HCT116 (cell line): ENCODE data around the gene MMGT1. TPM values are rescaled to one million over a fixed set of nuclear protein-coding genes. Genes with fewer than 3 reads are reported as not detected.

Experiments
- ATAC-seq: fragments of 200-7000 bp; cut with Tn5 transposase; 2 replicates; pipeline ENCODE4 v1.9.1; 2020; ENCODE audit warnings: mild to moderate bottlenecking, moderate library complexity
- BruUV-seq: library from RNA; stranded (reverse); fragments of 400-500 nt; replicated peaks from 2 replicates; lab custom pipeline; 2021; lab: Mats Ljungman, UMichigan
- CTCF ChIA-PET: fragments of 300-600 bp; sonication (Branson Sonifier 250); formaldehyde crosslinking; loops from one replicate; lab custom pipeline; 2021; ENCODE audit warnings: antibody characterized with exemption; lab: Charles Lee
- POLR2A ChIA-PET: fragments of 300-600, 350-600 bp; sonication (Branson Sonifier 250); formaldehyde crosslinking; loops from one replicate; lab custom pipeline; 2021; ENCODE audit warnings: antibody characterized with exemption; lab: Charles Lee
- RAD21 ChIA-PET, 2 experiments: fragments of 300-600 bp; sonication (Branson Sonifier 250); formaldehyde crosslinking; loops; one replicate each; lab custom pipeline; 2023; ENCODE audit warnings: low total read pairs in 2 of 2; ENCODE audit not compliant: uncharacterized antibody in 2 of 2, unreplicated experiment in 2 of 2, low non-redundant PET in 1 of 2; lab: Charles Lee
- DNase-seq: peaks from one replicate; pipeline ENCODE4 v3.0.0-alpha.2; 2010; ENCODE audit warnings: low read depth, low spot score
- H2AFZ ChIP-seq: fragments of 200-600 bp; shearing (Covaris generic), sonication (generic); 2 replicates; pipeline ENCODE4 v1.6.1; 2017; ENCODE audit warnings: low read depth, mixed run types, mixed read lengths, antibody characterized with exemption, low read length; ENCODE audit not compliant: poor library complexity, severe bottlenecking
- H3K27ac ChIP-seq: 2 replicates; pipeline ENCODE4 v1.5.1; 2012; ENCODE audit warnings: low read depth, low read length
- H3K27me3 ChIP-seq: fragments of 200-600 bp; sonication (generic); 2 replicates; pipeline ENCODE4 v1.6.1; 2016; ENCODE audit warnings: mixed run types, low read length, mixed read lengths; ENCODE audit not compliant: insufficient read depth
- H3K36me3 ChIP-seq, 2 experiments: fragments of 200-500 bp in 1 of 2; fragments of 200-600 bp in 1 of 2; sonication (Bioruptor generic) in 1 of 2; sonication (generic) in 1 of 2; 2 replicates each; pipeline versions ENCODE4 v1.5.1 to v1.6.1; 2014 to 2016; ENCODE audit warnings: low read length in 2 of 2, inconsistent platforms in 1 of 2, mixed read lengths in 1 of 2, mixed run types in 1 of 2; ENCODE audit not compliant: insufficient read depth in 2 of 2, control insufficient read depth in 1 of 2
- H3K4me1 ChIP-seq, 2 experiments: fragments of 200-600 bp in 1 of 2; sonication (generic) in 1 of 2; 2 replicates each; pipeline versions ENCODE4 v1.5.1 to v1.6.1; 2012 to 2017; ENCODE audit warnings: low read length in 2 of 2, inconsistent platforms in 1 of 2, mild to moderate bottlenecking in 1 of 2, mixed read lengths in 1 of 2, mixed run types in 1 of 2, moderate library complexity in 1 of 2; ENCODE audit not compliant: insufficient read depth in 2 of 2, control insufficient read depth in 1 of 2
- H3K4me2 ChIP-seq: fragments of 200-600 bp; sonication (generic); 2 replicates; pipeline ENCODE4 v1.6.1; 2017; ENCODE audit warnings: mixed run types, low read length, mixed read lengths
- H3K4me3 ChIP-seq, 2 experiments: fragments of 200-600 bp in 1 of 2; sonication (generic) in 1 of 2; replicated peaks in 1 of 2; 2 replicates each; pipeline ENCODE4 v1.5.1; 2011 to 2016; ENCODE audit warnings: low read length in 2 of 2, control low read depth in 1 of 2, low read depth in 1 of 2, mild to moderate bottlenecking in 1 of 2, mixed read lengths in 1 of 2, mixed run types in 1 of 2
- H3K79me2 ChIP-seq: fragments of 200-600 bp; sonication (generic); 2 replicates; pipeline ENCODE4 v1.6.1; 2017; ENCODE audit warnings: mild to moderate bottlenecking, mixed run types, low read length, moderate library complexity, mixed read lengths; ENCODE audit not compliant: insufficient read depth
- H3K9ac ChIP-seq: fragments of 200-600 bp; sonication (generic); 2 replicates; pipeline ENCODE4 v1.6.1; 2016; ENCODE audit warnings: low read length, mixed read lengths
- H3K9me2 ChIP-seq: fragments of 200-600 bp; sonication (generic), shearing (Covaris generic); 2 replicates; pipeline ENCODE4 v1.6.1; 2017; ENCODE audit warnings: mixed run types, mild to moderate bottlenecking, moderate library complexity; ENCODE audit not compliant: insufficient read depth
- H3K9me3 ChIP-seq, 2 experiments: fragments of 200-500 bp in 1 of 2; fragments of 200-600 bp in 1 of 2; sonication (Bioruptor generic) in 1 of 2; sonication (generic) in 1 of 2; 2 replicates each; pipeline ENCODE4 v1.6.1; 2014 to 2017; ENCODE audit warnings: low read length in 2 of 2, mixed read lengths in 2 of 2, inconsistent platforms in 1 of 2, low read depth in 1 of 2, mild to moderate bottlenecking in 1 of 2, mixed run types in 1 of 2, moderate library complexity in 1 of 2; ENCODE audit not compliant: control insufficient read depth in 1 of 2, insufficient read depth in 1 of 2
- H4K20me1 ChIP-seq: fragments of 200-600 bp; sonication (generic), shearing (Covaris generic); 2 replicates; pipeline ENCODE4 v1.6.1; 2017; ENCODE audit warnings: mixed run types, mild to moderate bottlenecking, moderate library complexity; ENCODE audit not compliant: insufficient read depth
- CEBPB ChIP-seq: IDR thresholded peaks from 2 replicates; pipeline ENCODE4 v1.6.1; 2012; ENCODE audit warnings: low read depth
- ELF1 ChIP-seq: IDR thresholded peaks from 2 replicates; pipeline ENCODE4 v1.6.1; 2012; ENCODE audit warnings: low read depth, borderline replicate concordance
- EZH2phosphoT487 ChIP-seq: fragments of 200-600 bp; IDR thresholded peaks from 2 replicates; pipeline ENCODE4 v1.6.1; 2018; ENCODE audit warnings: antibody characterized with exemption, borderline replicate concordance
- FOSL1 ChIP-seq: IDR thresholded peaks from 2 replicates; pipeline ENCODE4 v1.6.1; 2012; ENCODE audit warnings: low read depth
- JUND ChIP-seq: IDR thresholded peaks from 2 replicates; pipeline ENCODE4 v1.6.1; 2012
- POLR2A ChIP-seq: IDR thresholded peaks from 2 replicates; pipeline ENCODE4 v1.7.0; 2011; ENCODE audit warnings: borderline replicate concordance; ENCODE audit not compliant: insufficient read depth, insufficient read length; ENCODE audit errors: extremely low read depth
- POLR2AphosphoS5 ChIP-seq: IDR thresholded peaks from 2 replicates; pipeline ENCODE4 v1.6.1; 2011; ENCODE audit warnings: mild to moderate bottlenecking, low read depth, low read length, moderate library complexity
- RAD21 ChIP-seq: IDR thresholded peaks from 2 replicates; pipeline ENCODE4 v1.6.1; 2012; ENCODE audit warnings: low read depth, mild to moderate bottlenecking
- REST ChIP-seq: IDR thresholded peaks from 2 replicates; pipeline ENCODE4 v1.6.1; 2012; ENCODE audit warnings: low read depth
- SIN3A ChIP-seq: IDR thresholded peaks from 2 replicates; pipeline ENCODE4 v1.6.1; 2012; ENCODE audit warnings: low read depth
- SP1 ChIP-seq: IDR thresholded peaks from 2 replicates; pipeline ENCODE4 v1.6.1; 2012; ENCODE audit warnings: low read depth
- TCF7L2 ChIP-seq: IDR thresholded peaks from 2 replicates; pipeline ENCODE4 v1.7.0; 2011; ENCODE audit warnings: borderline replicate concordance, inconsistent platforms; ENCODE audit not compliant: insufficient read depth, insufficient read length; ENCODE audit errors: extremely low read depth
- YY1 ChIP-seq: IDR thresholded peaks from 2 replicates; pipeline ENCODE4 v1.6.1; 2011; ENCODE audit warnings: low read length, low read depth, moderate library complexity, mild to moderate bottlenecking; ENCODE audit not compliant: insufficient replicate concordance; ENCODE audit errors: extremely low read depth
- ZBTB33 ChIP-seq: IDR thresholded peaks from 2 replicates; pipeline ENCODE4 v1.6.1; 2011; ENCODE audit warnings: mild to moderate bottlenecking, low read length, moderate library complexity; ENCODE audit not compliant: insufficient replicate concordance; ENCODE audit errors: extremely low read depth
- ZFX ChIP-seq: fragments of 450-650 bp; IDR thresholded peaks from 2 replicates; pipeline ENCODE4 v1.6.1; 2017
- ZNF274 ChIP-seq: fragments of 200-500 bp; sonication (Bioruptor generic); IDR thresholded peaks from 2 replicates; pipeline ENCODE4 v1.6.1; 2014; ENCODE audit warnings: mild to moderate bottlenecking, low read depth, low read length, inconsistent platforms
- intact Hi-C: fragments of 100-400 bp; cut with micrococcal nuclease; formaldehyde crosslinking; loops from 2 replicates; pipeline ENCODE4 v1.10.0; 2022
- total RNA-seq: library from RNA; stranded (reverse); gene quantifications from one replicate; pipeline ENCODE4 v1.2.1, GENCODE V29; 2021; ENCODE audit not compliant: unreplicated experiment

Gene MMGT1
- total RNA-seq, 1 experiment from 2014 or later = 23.2 TPM

- Histone ChIP-seq H3K9me3 (no peaks in the 10 kb centered on the region), H3K4me3 (no peak overlapping the region), H4K20me1 (no peaks in the 10 kb centered on the region), H3K4me2 (no peak overlapping the region), H3K79me2 (no peaks in the 10 kb centered on the region), H3K4me1 (no peaks in the 10 kb centered on the region), H3K27ac (no peak overlapping the region), H3K27me3 (no peaks in the 10 kb centered on the region), H3K9me2 (no peaks in the 10 kb centered on the region), H2AFZ (no peak overlapping the region), H3K9ac (no peak overlapping the region), H3K36me3 (no peaks in the 10 kb centered on the region)
- intact Hi-C loops = no loop called here
- ATAC-seq = no peak
- ChIA-PET POLR2A (no interaction called here), RAD21 (no interaction called here), CTCF (no interaction called here)
- BruUV-seq = no TSS peak
- DNase-seq = no peak
- TF ChIP-seq TCF7L2 = no peak
- TF ChIP-seq ELF1 = no peak
- no peak for TF ChIP-seq JUND
- no peak for TF ChIP-seq FOSL1
- TF ChIP-seq CEBPB = no peak
- no peak for TF ChIP-seq ZBTB33
- no peak for TF ChIP-seq SIN3A
- TF ChIP-seq RAD21 = no peak
- no peak for TF ChIP-seq POLR2AphosphoS5
- TF ChIP-seq SP1 = no peak
- TF ChIP-seq POLR2A = no peak
These were observed 47.4 kb upstream of the MMGT1 start for GRCh38 chrX:136021160-136021559.

- no peaks in the 10 kb centered on the region for H3K36me3 ChIP-seq
- no peaks in the 10 kb centered on the region for H3K27me3 ChIP-seq
- no TSS peak for BruUV-seq
- no peak overlapping the region for H3K27ac ChIP-seq
- POLR2A ChIA-PET = no interaction called here
- H3K9me3 ChIP-seq = no peaks in the 10 kb centered on the region
- ATAC-seq (no peak), DNase-seq (no peak)
- no peaks in the 10 kb centered on the region for H3K79me2 ChIP-seq
- H3K4me3 ChIP-seq = no peak overlapping the region
- no peaks in the 10 kb centered on the region for H3K9me2 ChIP-seq
- CTCF ChIA-PET = no interaction called here
- no peaks in the 10 kb centered on the region for H3K4me1 ChIP-seq
- no peak overlapping the region for H2AFZ ChIP-seq
- no peaks in the 10 kb centered on the region for H4K20me1 ChIP-seq
- H3K9ac ChIP-seq = no peak overlapping the region
- RAD21 ChIA-PET = no interaction called here
- intact Hi-C loops = no loop called here
- H3K4me2 ChIP-seq = no peak overlapping the region
- TF ChIP-seq REST (no peak), ELF1 (no peak), RAD21 (no peak), SIN3A (no peak), ZNF274 (no peak), SP1 (no peak), YY1 (no peak), ZFX (no peak), EZH2phosphoT487 (no peak)
These were observed 45.4 kb upstream of the MMGT1 start for GRCh38 chrX:136019226-136019625.
